ENCODE measurements around the gene NTF4. TPM values are rescaled to one million over a fixed set of nuclear protein-coding genes. Genes with fewer than 3 reads are reported as not detected.

The NTF4 gene
- total RNA-seq, 1 experiment from 2014 or later = not detected

GRCh38 chr19:49109051-49109450, 44.4 kb upstream of the NTF4 start:
- BruUV-seq (replicated peaks) = no TSS peak
- no peaks in the 10 kb centered on the region for H3K9me3 ChIP-seq (ENCODE audit: low read depth, low read length, poor library complexity, severe bottlenecking)
- peak overlapping the region; percentile 58 for H3K27ac ChIP-seq (ENCODE audit: low read depth, low read length, poor library complexity, severe bottlenecking)
- POLR2A ChIA-PET (ENCODE audit: low non-redundant PET) = no interaction called here
- TF ChIP-seq CTCF (conservative IDR thresholded peaks at IDR 0.05; ENCODE audit: low read depth, low read length) = no peak
- no peak for TF ChIP-seq EZH2 (IDR thresholded peaks at IDR 0.05; ENCODE audit: borderline replicate concordance, low read depth, low read length, poor library complexity, severe bottlenecking)
- CTCF ChIA-PET = interaction anchor here (1.0 kb wide), 1 partner anchor 11 kb away, joined by 3 read pairs; no protein-coding TSS in a partner anchor
- peaks cover 10% of the 10 kb centered on the region for H3K4me1 ChIP-seq (ENCODE audit: insufficient read depth, low read length, poor library complexity, severe bottlenecking)
- peaks cover 58% of the 10 kb centered on the region for H3K36me3 ChIP-seq (ENCODE audit: insufficient read depth, low read length, poor library complexity, severe bottlenecking)
- no peak overlapping the region for H3K4me3 ChIP-seq (ENCODE audit: low read depth, low read length, poor library complexity, severe bottlenecking)
- H3K27me3 ChIP-seq (replicated peaks; ENCODE audit: insufficient read depth, low read depth, low read length, poor library complexity) = no peaks in the 10 kb centered on the region
- intact Hi-C loops (cut with micrococcal nuclease; ENCODE audit: unreplicated experiment) = no loop called here
- DNase-seq (ENCODE audit: low spot score) = no peak

- POLR2A ChIA-PET (ENCODE audit: low non-redundant PET) = interaction anchor here (0.5 kb wide), 1 partner anchor 16 kb away, joined by 3 read pairs; no protein-coding TSS in a partner anchor
- CTCF ChIA-PET = interaction anchor here (1.0 kb wide), 1 partner anchor 10 kb away, joined by 3 read pairs; no protein-coding TSS in a partner anchor
- intact Hi-C loops (cut with micrococcal nuclease; ENCODE audit: unreplicated experiment) = no loop called here
- H3K27me3 ChIP-seq (replicated peaks; ENCODE audit: insufficient read depth, low read depth, low read length, poor library complexity) = no peaks in the 10 kb centered on the region
- DNase-seq (ENCODE audit: low spot score) = no peak
- no peak overlapping the region for H3K4me3 ChIP-seq (ENCODE audit: low read depth, low read length, poor library complexity, severe bottlenecking)
- no peak for TF ChIP-seq CTCF (conservative IDR thresholded peaks at IDR 0.05; ENCODE audit: low read depth, low read length)
- no peak for TF ChIP-seq EZH2 (IDR thresholded peaks at IDR 0.05; ENCODE audit: borderline replicate concordance, low read depth, low read length, poor library complexity, severe bottlenecking)
- H3K4me1 ChIP-seq (ENCODE audit: insufficient read depth, low read length, poor library complexity, severe bottlenecking) = peaks cover 16% of the 10 kb centered on the region
- peak overlapping the region; percentile 58 for H3K27ac ChIP-seq (ENCODE audit: low read depth, low read length, poor library complexity, severe bottlenecking)
- BruUV-seq (replicated peaks) = TSS peak; percentile 69
- no peaks in the 10 kb centered on the region for H3K9me3 ChIP-seq (ENCODE audit: low read depth, low read length, poor library complexity, severe bottlenecking)
- H3K36me3 ChIP-seq (ENCODE audit: insufficient read depth, low read length, poor library complexity, severe bottlenecking) = peaks cover 70% of the 10 kb centered on the region
These were observed 43.2 kb upstream of the NTF4 start for GRCh38 chr19:49107625-49108459.

- POLR2A ChIA-PET (ENCODE audit: low non-redundant PET) = interaction anchor here (0.6 kb wide), 1 partner anchor 305 kb away, joined by 4 read pairs; no protein-coding TSS in a partner anchor
- peaks cover 79% of the 10 kb centered on the region for H3K36me3 ChIP-seq (ENCODE audit: insufficient read depth, low read length, poor library complexity, severe bottlenecking)
These were observed 42.1 kb upstream of the NTF4 start for GRCh38 chr19:49106648-49107135.

More at GRCh38 chr19:49106648-49107135, 42.1 kb upstream of the NTF4 start:
- Histone ChIP-seq H3K9me3 (ENCODE audit: low read depth, low read length, poor library complexity, severe bottlenecking) (no peaks in the 10 kb centered on the region), H3K4me3 (ENCODE audit: low read depth, low read length, poor library complexity, severe bottlenecking) (no peak overlapping the region), H3K4me1 (ENCODE audit: insufficient read depth, low read length, poor library complexity, severe bottlenecking) (peaks cover 25% of the 10 kb centered on the region), H3K27me3 (replicated peaks; ENCODE audit: insufficient read depth, low read depth, low read length, poor library complexity) (no peaks in the 10 kb centered on the region), H3K27ac (ENCODE audit: low read depth, low read length, poor library complexity, severe bottlenecking) (no peak overlapping the region)
- no TSS peak for BruUV-seq (replicated peaks)
- CTCF ChIA-PET = interaction anchor here (0.6 to 1.9 kb wide), 4 partner anchors 8 to 409 kb away, joined by 3 to 21 read pairs (median 8); no protein-coding TSS in a partner anchor
- TF ChIP-seq EZH2 (IDR thresholded peaks at IDR 0.05; ENCODE audit: borderline replicate concordance, low read depth, low read length, poor library complexity, severe bottlenecking) (no peak), CTCF (conservative IDR thresholded peaks at IDR 0.05; ENCODE audit: low read depth, low read length) (peak; percentile 96)
- peak; percentile 78 for DNase-seq (ENCODE audit: low spot score)
- intact Hi-C loops (cut with micrococcal nuclease; ENCODE audit: unreplicated experiment) = no loop called here

Measured in A673 (cell line).